SK-N-SH (cell line): ENCODE data around the gene LILRB5. TPM values are rescaled to one million over a fixed set of nuclear protein-coding genes. Genes with fewer than 3 reads are reported as not detected.
"Not testable (repeated sequence)": the region's sequence is repeated elsewhere in the genome, so short reads cannot be mapped to it uniquely, and the experiment has no call there.

ENCODE experiments used
- CTCF ChIA-PET: fragments of 300-600, 350-600 bp; formaldehyde crosslinking; extraction: SDS; loops from one replicate; lab custom pipeline; 2021; lab: Yijun Ruan, JAX
- POLR2A ChIA-PET: fragments of 350-600 bp; sonication (Branson Sonifier 250); formaldehyde crosslinking; extraction: SDS; loops from one replicate; lab custom pipeline; 2020; ENCODE audit warnings: antibody characterized with exemption, inconsistent platforms; lab: Yijun Ruan, JAX
- DNase-seq: peaks from one replicate; pipeline ENCODE4 v3.0.0; 2012
- H2AFZ ChIP-seq: fragments of 200-600 bp; sonication (generic); 2 replicates; pipeline ENCODE4 v1.8.1; 2016; ENCODE audit warnings: antibody characterized with exemption, mild to moderate bottlenecking, low read depth
- H3F3A ChIP-seq: fragments of 200-600 bp; sonication (generic); replicated peaks from 2 replicates; pipeline ENCODE3; 2016; ENCODE audit warnings: antibody characterized with exemption, mild to moderate bottlenecking; ENCODE audit not compliant: insufficient read depth
- H3K27ac ChIP-seq, 2 experiments: fragments of 200-500 bp in 1 of 2; fragments of 200-600 bp in 1 of 2; sonication (Bioruptor generic) in 1 of 2; sonication (generic), shearing (Covaris generic) in 1 of 2; 2 replicates each; pipeline versions ENCODE4 v1.5.1 to v1.6.1; 2014 to 2016; ENCODE audit warnings: low read depth in 2 of 2, inconsistent platforms in 1 of 2, low read length in 1 of 2, mild to moderate bottlenecking in 1 of 2, mixed read lengths in 1 of 2
- H3K27me3 ChIP-seq: fragments of 200-600 bp; sonication (generic), shearing (Covaris generic); 2 replicates; pipeline ENCODE4 v1.6.1; 2016; ENCODE audit warnings: mixed run types; ENCODE audit not compliant: insufficient read depth
- H3K36me3 ChIP-seq, 2 experiments: fragments of 200-500 bp in 1 of 2; fragments of 200-600 bp in 1 of 2; sonication (Bioruptor generic) in 1 of 2; sonication (generic) in 1 of 2; replicated peaks in 1 of 2; 2 replicates each; pipeline versions ENCODE3 to v1.5.1; 2014 to 2016; ENCODE audit warnings: low read length in 1 of 2, mild to moderate bottlenecking in 1 of 2; ENCODE audit not compliant: insufficient read depth in 2 of 2, control insufficient read depth in 1 of 2
- H3K4me1 ChIP-seq, 2 experiments: fragments of 200-500 bp in 1 of 2; fragments of 200-600 bp in 1 of 2; sonication (Bioruptor generic) in 1 of 2; sonication (generic), shearing (Covaris generic) in 1 of 2; 2 replicates each; pipeline versions ENCODE4 v1.5.1 to v1.6.1; 2014 to 2016; ENCODE audit warnings: low read depth in 1 of 2, low read length in 1 of 2, mixed run types in 1 of 2; ENCODE audit not compliant: insufficient read depth in 2 of 2, control insufficient read depth in 1 of 2
- H3K4me2 ChIP-seq: fragments of 200-600 bp; sonication (generic), shearing (Covaris generic); 2 replicates; pipeline ENCODE4 v1.6.1; 2017; ENCODE audit warnings: mixed run types
- H3K4me3 ChIP-seq, 2 experiments: fragments of 200-500 bp in 1 of 2; fragments of 200-600 bp in 1 of 2; sonication (Bioruptor generic) in 1 of 2; sonication (generic), shearing (Covaris generic) in 1 of 2; 2 replicates each; pipeline versions ENCODE4 v1.5.1 to v1.8.1; 2014 to 2016; ENCODE audit warnings: low read depth in 2 of 2, inconsistent platforms in 1 of 2, low read length in 1 of 2, mild to moderate bottlenecking in 1 of 2, mixed read lengths in 1 of 2, moderate library complexity in 1 of 2
- H3K79me2 ChIP-seq: fragments of 200-600 bp; sonication (generic); 2 replicates; pipeline ENCODE4 v1.8.1; 2017; ENCODE audit warnings: mild to moderate bottlenecking; ENCODE audit not compliant: insufficient read depth
- H3K9ac ChIP-seq: fragments of 200-600 bp; sonication (generic); 2 replicates; pipeline ENCODE4 v1.6.1; 2017; ENCODE audit warnings: mixed run types
- H3K9me2 ChIP-seq: fragments of 200-600 bp; sonication (generic); 2 replicates; pipeline ENCODE4 v1.6.1; 2017; ENCODE audit warnings: mixed run types
- H3K9me3 ChIP-seq: fragments of 200-600 bp; sonication (generic); 2 replicates; pipeline ENCODE4 v1.6.1; 2017; ENCODE audit warnings: mixed run types, mild to moderate bottlenecking, moderate library complexity
- H4K20me1 ChIP-seq: fragments of 200-600 bp; sonication (generic); 2 replicates; pipeline ENCODE4 v1.6.1; 2017; ENCODE audit warnings: mild to moderate bottlenecking, mixed run types; ENCODE audit not compliant: insufficient read depth
- FOXM1 ChIP-seq: IDR thresholded peaks from 2 replicates; pipeline ENCODE4 v1.4.0; 2012; ENCODE audit warnings: low read depth, mild to moderate bottlenecking
- JUND ChIP-seq: IDR thresholded peaks from 2 replicates; pipeline ENCODE4 v1.4.0; 2012
- MAX ChIP-seq: IDR thresholded peaks from 2 replicates; pipeline ENCODE4 v1.4.0; 2012; ENCODE audit warnings: low read depth
- TEAD4 ChIP-seq: IDR thresholded peaks from 2 replicates; pipeline ENCODE4 v1.4.0; 2012; ENCODE audit warnings: mild to moderate bottlenecking, borderline replicate concordance; ENCODE audit not compliant: insufficient read depth
- WGBS: methylation state at CpG from one replicate; pipeline ENCODE4 v1.1.6; 2017; ENCODE audit warnings: low lambda C conversion rate; 5-methylcytosine and 5-hydroxymethylcytosine counted together
- polyA plus RNA-seq, 3 experiments: library from polyadenylated mRNA; depleted of rRNA; stranded (reverse); fragments of >200 nt; gene quantifications; 2 replicates each; pipeline ENCODE4 v1.2.3, GENCODE V29; 2012

The LILRB5 gene
- polyA plus RNA-seq, 1 of the 3 experiments (the other 2 are of a cell fraction) = not detected

- H3K27ac ChIP-seq, H3K9ac ChIP-seq, H3K36me3 ChIP-seq, H2AFZ ChIP-seq, H4K20me1 ChIP-seq, DNase-seq, H3K9me2 ChIP-seq, H3K4me3 ChIP-seq, H3K4me2 ChIP-seq, POLR2A ChIA-PET, H3K9me3 ChIP-seq, H3F3A ChIP-seq, H3K4me1 ChIP-seq, H3K79me2 ChIP-seq: not testable (repeated sequence)
- CTCF ChIA-PET = interaction anchor here (1.1 kb wide), 1 partner anchor 14 kb away, joined by 5 read pairs; no protein-coding TSS in a partner anchor
- peaks cover 66% of the 10 kb centered on the region for H3K27me3 ChIP-seq
- 7% methylated on average over 4 of the region's 10 CpGs for WGBS
Measured at GRCh38 chr19:54280441-54280840, 23.4 kb upstream of the LILRB5 start.

GRCh38 chr19:54280025-54280424 lies 23.0 kb upstream of the LILRB5 start:
- H3K9me2 ChIP-seq, POLR2A ChIA-PET, H3K4me1 ChIP-seq, H3K4me3 ChIP-seq, H3K36me3 ChIP-seq, H3K79me2 ChIP-seq, H3K4me2 ChIP-seq, H3F3A ChIP-seq, H3K9me3 ChIP-seq, H4K20me1 ChIP-seq, H3K9ac ChIP-seq, DNase-seq, H3K27ac ChIP-seq, H2AFZ ChIP-seq: not testable (repeated sequence)
- CTCF ChIA-PET = interaction anchor here (1.1 kb wide), 1 partner anchor 14 kb away, joined by 5 read pairs; no protein-coding TSS in a partner anchor
- peaks cover 65% of the 10 kb centered on the region for H3K27me3 ChIP-seq
- 0% methylated on average over 4 of the region's 4 CpGs for WGBS

- Histone ChIP-seq H3K79me2 (no peaks in the 10 kb centered on the region), H3K27me3 (peaks cover 61% of the 10 kb centered on the region), H3K9me3 (no peaks in the 10 kb centered on the region), H2AFZ (no peak overlapping the region), H3K9me2 (no peaks in the 10 kb centered on the region), H3K4me2 (no peak overlapping the region), H3K9ac (no peak overlapping the region), H3K4me1 (no peaks in the 10 kb centered on the region), H3K36me3 (no peaks in the 10 kb centered on the region), H3F3A (no peaks in the 10 kb centered on the region), H3K4me3 (no peak overlapping the region), H4K20me1 (no peaks in the 10 kb centered on the region), H3K27ac (no peak overlapping the region)
- CTCF ChIA-PET = no interaction called here
- 2% methylated on average over 16 of the region's 18 CpGs for WGBS
- no peak for TF ChIP-seq MAX
- TF ChIP-seq JUND = no peak
- TF ChIP-seq FOXM1 = no peak
- no peak for TF ChIP-seq TEAD4
- POLR2A ChIA-PET = no interaction called here
- DNase-seq = no peak
Measured at GRCh38 chr19:54279406-54279962, 22.4 kb upstream of the LILRB5 start.

GRCh38 chr19:54278571-54279195 lies 21.6 kb upstream of the LILRB5 start:
- H3F3A ChIP-seq, H3K9me2 ChIP-seq, H3K9me3 ChIP-seq, H2AFZ ChIP-seq, H3K79me2 ChIP-seq, H4K20me1 ChIP-seq, H3K4me1 ChIP-seq, DNase-seq, H3K9ac ChIP-seq, H3K4me2 ChIP-seq, CTCF ChIA-PET, H3K36me3 ChIP-seq, POLR2A ChIA-PET, H3K27ac ChIP-seq, H3K4me3 ChIP-seq: not testable (repeated sequence)
- peaks cover 62% of the 10 kb centered on the region for H3K27me3 ChIP-seq
- WGBS = 4% methylated on average over 10 of the region's 15 CpGs

- CTCF ChIA-PET = interaction anchor here (2.4 kb wide), 1 partner anchor 12 kb away, joined by 7 read pairs; no protein-coding TSS in a partner anchor
Measured at GRCh38 chr19:54278056-54278455, 21.0 kb upstream of the LILRB5 start.

More at GRCh38 chr19:54278056-54278455, 21.0 kb upstream of the LILRB5 start:
- 25% methylated on average over 12 of the region's 13 CpGs for WGBS
- H3K4me3 ChIP-seq, H3K9me2 ChIP-seq, H3K27ac ChIP-seq, POLR2A ChIA-PET, H2AFZ ChIP-seq, H3K9me3 ChIP-seq, H3K4me2 ChIP-seq, H3K4me1 ChIP-seq, DNase-seq, H4K20me1 ChIP-seq, H3F3A ChIP-seq, H3K9ac ChIP-seq, H3K79me2 ChIP-seq, H3K36me3 ChIP-seq: not testable (repeated sequence)
- H3K27me3 ChIP-seq = peaks cover 62% of the 10 kb centered on the region
